Neural crest cell (in vitro differentiated cells): ENCODE measurements around the gene OR1K1. TPM values are rescaled to one million over a fixed set of nuclear protein-coding genes. Genes with fewer than 3 reads are reported as not detected.

Experiments
- DNase-seq: peaks from one replicate; pipeline ENCODE4 v3.0.0; 2021; ENCODE audit warnings: low read depth, mixed read lengths, low spot score
- H3K27ac Mint-ChIP-seq: one replicate; pipeline ENCODE4 v1.8.0; 2021; ENCODE audit warnings: mild to moderate bottlenecking, mixed read lengths; ENCODE audit not compliant: unreplicated experiment
- H3K27me3 Mint-ChIP-seq: 2 replicates; pipeline ENCODE4 v1.8.0; 2021; ENCODE audit warnings: low read depth, mild to moderate bottlenecking, mixed read lengths
- H3K36me3 Mint-ChIP-seq: 2 replicates; pipeline ENCODE4 v1.8.0; 2021; ENCODE audit warnings: low read depth, mild to moderate bottlenecking, mixed read lengths
- H3K4me1 Mint-ChIP-seq: 2 replicates; pipeline ENCODE4 v1.8.0; 2021; ENCODE audit warnings: mixed read lengths
- H3K4me3 Mint-ChIP-seq: one replicate; pipeline ENCODE4 v1.8.0; 2021; ENCODE audit warnings: mild to moderate bottlenecking, mixed read lengths
- H3K9me3 Mint-ChIP-seq: 2 replicates; pipeline ENCODE4 v1.8.0; 2021; ENCODE audit warnings: mixed read lengths
- total RNA-seq: library from RNA; stranded (reverse); gene quantifications from 2 replicates; pipeline ENCODE4 v1.2.1, GENCODE V29; 2021
- TF ChIP-seq, protein P1 (sequence below): fragments of 200-600 bp; sonication (generic); conservative IDR thresholded peaks from 2 replicates; pipeline ENCODE4 v1.5.0; 2021; ENCODE audit warnings: antibody characterized with exemption, mild to moderate bottlenecking

Gene OR1K1
- total RNA-seq, 1 donor from 2014 or later = not detected

DNA sequence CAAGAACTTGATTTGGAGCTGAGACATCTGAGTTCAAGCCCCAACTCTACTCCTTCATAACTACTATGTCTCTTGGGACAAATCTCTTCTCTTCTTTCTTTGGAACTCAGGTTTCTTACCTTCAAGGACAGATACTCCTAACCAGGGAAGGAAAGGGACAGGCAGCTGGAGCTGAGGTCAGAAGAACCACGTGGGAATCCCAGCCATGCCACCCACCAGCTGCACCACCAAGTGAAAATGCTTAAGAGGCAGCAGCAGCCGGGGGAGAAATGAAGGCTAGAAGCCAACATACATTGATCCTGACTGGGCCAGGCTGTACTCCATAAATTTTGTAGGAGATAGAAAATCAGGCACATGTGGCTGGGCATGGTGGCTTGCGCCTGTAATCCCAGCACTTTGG, 20.7 kb upstream of the OR1K1 start:
- H3K36me3 Mint-ChIP-seq = no peaks in the 10 kb centered on the region
- no peaks in the 10 kb centered on the region for H3K4me1 Mint-ChIP-seq
- peaks cover 54% of the 10 kb centered on the region for H3K27me3 Mint-ChIP-seq
- H3K27ac Mint-ChIP-seq = no peak overlapping the region
- peaks cover 2% of the 10 kb centered on the region for H3K9me3 Mint-ChIP-seq
- H3K4me3 Mint-ChIP-seq = no peak overlapping the region
- TF ChIP-seq, protein P1, sequence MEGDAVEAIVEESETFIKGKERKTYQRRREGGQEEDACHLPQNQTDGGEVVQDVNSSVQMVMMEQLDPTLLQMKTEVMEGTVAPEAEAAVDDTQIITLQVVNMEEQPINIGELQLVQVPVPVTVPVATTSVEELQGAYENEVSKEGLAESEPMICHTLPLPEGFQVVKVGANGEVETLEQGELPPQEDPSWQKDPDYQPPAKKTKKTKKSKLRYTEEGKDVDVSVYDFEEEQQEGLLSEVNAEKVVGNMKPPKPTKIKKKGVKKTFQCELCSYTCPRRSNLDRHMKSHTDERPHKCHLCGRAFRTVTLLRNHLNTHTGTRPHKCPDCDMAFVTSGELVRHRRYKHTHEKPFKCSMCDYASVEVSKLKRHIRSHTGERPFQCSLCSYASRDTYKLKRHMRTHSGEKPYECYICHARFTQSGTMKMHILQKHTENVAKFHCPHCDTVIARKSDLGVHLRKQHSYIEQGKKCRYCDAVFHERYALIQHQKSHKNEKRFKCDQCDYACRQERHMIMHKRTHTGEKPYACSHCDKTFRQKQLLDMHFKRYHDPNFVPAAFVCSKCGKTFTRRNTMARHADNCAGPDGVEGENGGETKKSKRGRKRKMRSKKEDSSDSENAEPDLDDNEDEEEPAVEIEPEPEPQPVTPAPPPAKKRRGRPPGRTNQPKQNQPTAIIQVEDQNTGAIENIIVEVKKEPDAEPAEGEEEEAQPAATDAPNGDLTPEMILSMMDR = no peak
- DNase-seq = no peak

DNA sequence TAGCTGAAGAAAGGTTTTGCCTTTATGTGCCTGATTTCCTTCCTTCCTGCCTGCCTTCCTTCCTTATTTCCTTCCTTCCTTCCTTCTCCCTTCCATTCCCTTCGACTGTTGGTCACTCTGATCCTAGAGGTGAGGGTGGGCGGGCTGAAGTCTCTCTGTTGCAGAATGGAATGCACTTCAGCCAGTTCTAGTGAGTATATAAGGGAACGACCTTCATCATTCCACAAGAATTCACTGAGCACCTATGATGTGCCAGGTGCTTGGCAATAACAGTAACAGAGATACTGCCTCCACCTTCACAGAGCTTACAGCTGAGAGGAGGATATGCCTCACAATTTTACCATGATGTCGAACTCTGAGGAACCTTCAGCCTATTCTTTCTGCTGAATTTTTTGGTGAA, 19.9 kb upstream of the OR1K1 start:
- Mint-ChIP-seq H3K4me3 (no peak overlapping the region), H3K27me3 (peaks cover 62% of the 10 kb centered on the region), H3K9me3 (peaks cover 2% of the 10 kb centered on the region), H3K4me1 (no peaks in the 10 kb centered on the region), H3K36me3 (no peaks in the 10 kb centered on the region), H3K27ac (no peak overlapping the region)
- TF ChIP-seq, protein P1 = no peak
- DNase-seq = no peak

DNA sequence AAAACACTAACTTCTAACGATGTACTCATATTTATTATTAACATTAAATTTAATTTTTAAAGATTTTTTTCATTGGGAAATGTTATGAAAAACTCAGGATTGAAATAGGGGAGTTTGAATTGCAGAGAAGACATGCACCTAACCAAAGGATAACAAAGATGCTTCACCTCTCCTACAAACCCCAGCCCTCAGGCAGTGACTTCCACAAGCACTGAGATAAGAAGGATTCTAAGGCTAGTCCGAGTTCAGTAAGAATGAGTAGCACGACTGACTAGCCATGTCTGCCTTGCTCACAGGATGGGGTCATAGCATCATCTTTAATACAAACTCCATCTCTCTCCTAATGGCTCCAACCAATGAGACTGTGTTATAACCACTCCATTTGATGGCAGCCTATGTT, 18.3 kb upstream of the OR1K1 start:
- TF ChIP-seq, protein P1 = no peak
- Mint-ChIP-seq H3K4me1 (no peaks in the 10 kb centered on the region), H3K27me3 (peaks cover 67% of the 10 kb centered on the region), H3K4me3 (no peak overlapping the region), H3K27ac (no peak overlapping the region), H3K9me3 (peaks cover 2% of the 10 kb centered on the region), H3K36me3 (no peaks in the 10 kb centered on the region)
- DNase-seq = no peak

DNA sequence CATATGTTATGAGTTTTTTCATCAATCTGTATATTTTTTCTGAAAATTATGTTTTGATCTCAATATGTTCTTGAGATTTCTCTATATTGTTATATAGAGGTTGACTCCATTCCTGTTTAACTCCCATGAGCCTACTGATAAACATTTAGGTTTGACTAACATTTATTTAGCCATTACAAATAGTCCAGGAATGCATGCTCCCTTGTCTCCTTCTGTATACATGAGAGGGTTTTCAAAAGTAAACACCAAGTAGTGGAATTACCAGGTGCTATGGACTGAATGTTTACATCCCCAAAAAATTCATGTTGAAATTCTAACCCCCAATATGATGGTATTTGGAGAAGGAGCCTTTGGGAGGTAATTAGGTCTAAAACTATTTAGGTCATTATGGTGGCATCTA, 14.7 kb upstream of the OR1K1 start:
- TF ChIP-seq, protein P1 = no peak
- H3K27me3 Mint-ChIP-seq = peaks cover 47% of the 10 kb centered on the region
- no peak for DNase-seq
- H3K36me3 Mint-ChIP-seq = no peaks in the 10 kb centered on the region
- no peaks in the 10 kb centered on the region for H3K4me1 Mint-ChIP-seq
- peaks cover 2% of the 10 kb centered on the region for H3K9me3 Mint-ChIP-seq
- H3K4me3 Mint-ChIP-seq = no peak overlapping the region
- H3K27ac Mint-ChIP-seq = no peak overlapping the region

DNA sequence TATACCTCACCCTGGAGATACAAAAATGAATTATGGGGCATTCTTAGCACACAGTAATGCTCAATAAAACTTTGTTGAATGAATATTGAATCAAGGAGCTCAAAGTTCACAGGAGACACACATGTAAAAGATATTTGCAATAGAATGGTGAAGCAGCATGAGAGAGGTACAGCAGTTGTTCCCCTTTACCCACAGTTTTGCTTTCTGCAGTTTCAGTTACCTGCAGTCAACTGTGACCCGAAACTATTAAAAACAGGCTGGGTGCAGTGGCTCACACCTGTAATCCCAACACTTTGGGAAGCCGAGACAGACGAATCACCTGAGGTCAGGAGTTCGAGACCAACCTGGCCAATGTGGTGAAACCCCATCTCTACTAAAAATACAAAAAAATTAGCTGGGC, 13.6 kb upstream of the OR1K1 start:
- Mint-ChIP-seq H3K4me1 (no peaks in the 10 kb centered on the region), H3K9me3 (peaks cover 3% of the 10 kb centered on the region), H3K27ac (no peak overlapping the region), H3K27me3 (peaks cover 50% of the 10 kb centered on the region), H3K4me3 (no peak overlapping the region), H3K36me3 (no peaks in the 10 kb centered on the region)
- no peak for DNase-seq
- TF ChIP-seq, protein P1 = no peak

DNA sequence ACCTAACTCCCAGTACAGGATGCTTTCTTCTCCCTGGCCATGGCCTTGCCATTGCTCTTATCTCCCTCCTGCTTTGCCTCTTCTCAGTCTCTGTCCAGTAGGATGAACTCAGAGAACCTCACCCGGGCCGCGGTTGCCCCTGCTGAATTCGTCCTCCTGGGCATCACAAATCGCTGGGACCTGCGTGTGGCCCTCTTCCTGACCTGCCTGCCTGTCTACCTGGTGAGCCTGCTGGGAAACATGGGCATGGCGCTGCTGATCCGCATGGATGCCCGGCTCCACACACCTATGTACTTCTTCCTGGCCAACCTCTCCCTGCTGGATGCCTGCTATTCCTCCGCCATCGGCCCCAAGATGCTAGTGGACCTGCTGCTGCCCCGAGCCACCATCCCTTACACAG, 11.1 kb upstream of the OR1K1 start, which contains the start of gene OR5C1:
Gene OR5C1, plus strand, starts transcription at position 103 of the 400 bp plus-strand sequence. Its CDS starts 0 bp downstream, at position 103.
- no peaks in the 10 kb centered on the region for H3K36me3 Mint-ChIP-seq
- peaks cover 3% of the 10 kb centered on the region for H3K9me3 Mint-ChIP-seq
- no peak for DNase-seq
- no peak within 1 kb of the TSS for H3K27ac Mint-ChIP-seq
- no peak within 1 kb of the TSS for H3K4me3 Mint-ChIP-seq
- H3K4me1 Mint-ChIP-seq = no peaks in the 10 kb centered on the region
- peaks cover 42% of the 10 kb centered on the region for H3K27me3 Mint-ChIP-seq
- TF ChIP-seq, protein P1 = no peak
